Caco-2 (cell line): ENCODE data around the gene PNMA8A. TPM values are rescaled to one million over a fixed set of nuclear protein-coding genes. Genes with fewer than 3 reads are reported as not detected.

ENCODE experiments used
- BruUV-seq: library from RNA; stranded (reverse); fragments of 400-500 nt; replicated peaks from 2 replicates; lab custom pipeline; 2021; lab: Mats Ljungman, UMichigan
- CTCF ChIA-PET: fragments of 300-600 bp; sonication (Branson Sonifier 250); formaldehyde crosslinking; loops from one replicate; lab custom pipeline; 2022; ENCODE audit warnings: antibody characterized with exemption; lab: Charles Lee
- POLR2A ChIA-PET: fragments of 300-600 bp; sonication (Branson Sonifier 250); formaldehyde crosslinking; loops from one replicate; lab custom pipeline; 2022; ENCODE audit warnings: antibody characterized with exemption; lab: Charles Lee
- DNase-seq, 2 experiments: peaks; one replicate each; pipeline versions ENCODE4 v3.0.0 to v3.0.0-alpha.2; 2020 to 2022
- H3K27me3 ChIP-seq: replicated peaks from 2 replicates; pipeline ENCODE4 v1.6.0; 2011; ENCODE audit warnings: low read length; ENCODE audit not compliant: control insufficient read depth, insufficient read depth
- H3K36me3 ChIP-seq: 2 replicates; pipeline ENCODE4 v1.5.1; 2011; ENCODE audit warnings: low read length; ENCODE audit not compliant: control insufficient read depth, insufficient read depth
- H3K4me1 ChIP-seq: fragments of 250-450 bp; sonication (Bioruptor Pico); 2 replicates; pipeline ENCODE4 v1.5.1; 2020; ENCODE audit warnings: mild to moderate bottlenecking
- H3K4me3 ChIP-seq: 2 replicates; pipeline ENCODE4 v1.5.1; 2011; ENCODE audit warnings: low read depth, mild to moderate bottlenecking, control low read depth, low read length
- H3K9me3 ChIP-seq: fragments of 250-450 bp; sonication (Bioruptor Pico); 2 replicates; pipeline ENCODE4 v1.5.1; 2020; ENCODE audit warnings: mild to moderate bottlenecking, moderate library complexity
- H3K27ac Mint-ChIP-seq: one replicate; pipeline ENCODE4 v1.8.0; 2022; ENCODE audit warnings: mixed read lengths; ENCODE audit not compliant: unreplicated experiment
- H3K27me3 Mint-ChIP-seq: one replicate; pipeline ENCODE4 v1.8.0; 2022; ENCODE audit warnings: mixed read lengths; ENCODE audit not compliant: insufficient read depth, unreplicated experiment
- H3K36me3 Mint-ChIP-seq: one replicate; pipeline ENCODE4 v1.8.0; 2022; ENCODE audit warnings: mild to moderate bottlenecking, mixed read lengths; ENCODE audit not compliant: insufficient read depth, unreplicated experiment
- H3K4me1 Mint-ChIP-seq: one replicate; pipeline ENCODE4 v1.8.0; 2022; ENCODE audit warnings: low read depth, mixed read lengths; ENCODE audit not compliant: unreplicated experiment
- H3K4me3 Mint-ChIP-seq: one replicate; pipeline ENCODE4 v1.8.0; 2022; ENCODE audit warnings: mild to moderate bottlenecking, moderate library complexity, mixed read lengths; ENCODE audit not compliant: unreplicated experiment
- H3K9me3 Mint-ChIP-seq: one replicate; pipeline ENCODE4 v1.8.0; 2022; ENCODE audit warnings: mixed read lengths; ENCODE audit not compliant: unreplicated experiment
- intact Hi-C: fragments of 100-400 bp; cut with micrococcal nuclease; formaldehyde crosslinking; loops from one replicate; pipeline ENCODE4 v1.10.0; 2022; ENCODE audit not compliant: unreplicated experiment
- total RNA-seq: library from RNA; stranded (reverse); gene quantifications from 2 replicates; pipeline ENCODE4 v1.2.3, GENCODE V29; 2022
- TF ChIP-seq, protein P1 (sequence below), 2 experiments: fragments of 200-600 bp in 1 of 2; IDR thresholded peaks; 1 replicate in 1 of 2; 2 replicates in 1 of 2; pipeline versions ENCODE4 v1.5.1 to v1.8.0; 2011 to 2022; ENCODE audit warnings: antibody characterized with exemption in 1 of 2, control low read depth in 1 of 2, inconsistent platforms in 1 of 2, low read depth in 1 of 2, low read length in 1 of 2, mild to moderate bottlenecking in 1 of 2, moderate library complexity in 1 of 2; ENCODE audit not compliant: insufficient read depth in 1 of 2, severe bottlenecking in 1 of 2, unreplicated experiment in 1 of 2

PNMA8A gene
- total RNA-seq, 1 experiment from 2014 or later = not detected

DNA sequence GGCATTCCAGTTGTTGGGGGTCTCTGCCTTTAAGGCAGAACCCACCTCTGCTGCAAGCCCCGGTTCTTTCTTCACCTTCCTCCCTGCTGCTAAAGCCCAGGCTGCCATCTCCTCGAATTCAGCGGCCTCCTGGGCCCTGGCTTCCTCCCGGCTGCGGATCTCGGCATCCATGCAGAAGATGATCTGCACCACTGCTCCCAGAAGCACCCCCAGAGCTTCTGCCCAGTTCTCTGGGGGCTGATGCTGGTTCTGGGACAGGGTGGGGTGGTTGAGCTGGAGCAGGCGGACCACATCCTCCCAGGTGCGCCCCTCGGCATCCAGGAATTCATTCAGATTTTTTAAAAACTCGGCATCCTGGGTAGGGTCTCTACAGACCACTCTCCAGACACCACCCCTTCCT is 987 bp downstream of the PNMA8A start:
- H3K4me3 ChIP-seq = no peak overlapping the region
- H3K36me3 ChIP-seq = no peaks in the 10 kb centered on the region
- H3K4me1 ChIP-seq = no peaks in the 10 kb centered on the region
- TF ChIP-seq, protein P1, sequence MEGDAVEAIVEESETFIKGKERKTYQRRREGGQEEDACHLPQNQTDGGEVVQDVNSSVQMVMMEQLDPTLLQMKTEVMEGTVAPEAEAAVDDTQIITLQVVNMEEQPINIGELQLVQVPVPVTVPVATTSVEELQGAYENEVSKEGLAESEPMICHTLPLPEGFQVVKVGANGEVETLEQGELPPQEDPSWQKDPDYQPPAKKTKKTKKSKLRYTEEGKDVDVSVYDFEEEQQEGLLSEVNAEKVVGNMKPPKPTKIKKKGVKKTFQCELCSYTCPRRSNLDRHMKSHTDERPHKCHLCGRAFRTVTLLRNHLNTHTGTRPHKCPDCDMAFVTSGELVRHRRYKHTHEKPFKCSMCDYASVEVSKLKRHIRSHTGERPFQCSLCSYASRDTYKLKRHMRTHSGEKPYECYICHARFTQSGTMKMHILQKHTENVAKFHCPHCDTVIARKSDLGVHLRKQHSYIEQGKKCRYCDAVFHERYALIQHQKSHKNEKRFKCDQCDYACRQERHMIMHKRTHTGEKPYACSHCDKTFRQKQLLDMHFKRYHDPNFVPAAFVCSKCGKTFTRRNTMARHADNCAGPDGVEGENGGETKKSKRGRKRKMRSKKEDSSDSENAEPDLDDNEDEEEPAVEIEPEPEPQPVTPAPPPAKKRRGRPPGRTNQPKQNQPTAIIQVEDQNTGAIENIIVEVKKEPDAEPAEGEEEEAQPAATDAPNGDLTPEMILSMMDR (IDR thresholded peaks at IDR 0.05; ENCODE audit: insufficient read depth in 1 of 2, low read depth in 1 of 2, low read length in 1 of 2, severe bottlenecking in 1 of 2, unreplicated experiment in 1 of 2) = no peak
- Mint-ChIP-seq H3K27me3 (no peaks in the 10 kb centered on the region), H3K9me3 (peaks cover 6% of the 10 kb centered on the region), H3K36me3 (peaks cover 11% of the 10 kb centered on the region), H3K27ac (no peak overlapping the region), H3K4me3 (no peak overlapping the region), H3K4me1 (no peaks in the 10 kb centered on the region)
- no peaks in the 10 kb centered on the region for H3K27me3 ChIP-seq
- no peaks in the 10 kb centered on the region for H3K9me3 ChIP-seq
- intact Hi-C loops = no loop called here
- ChIA-PET POLR2A (no interaction called here), CTCF (interaction anchor here (0.6 kb wide), 1 partner anchor 61 kb away, joined by 5 read pairs; no protein-coding TSS in a partner anchor)
- no peak for DNase-seq
- no TSS peak for BruUV-seq

DNA sequence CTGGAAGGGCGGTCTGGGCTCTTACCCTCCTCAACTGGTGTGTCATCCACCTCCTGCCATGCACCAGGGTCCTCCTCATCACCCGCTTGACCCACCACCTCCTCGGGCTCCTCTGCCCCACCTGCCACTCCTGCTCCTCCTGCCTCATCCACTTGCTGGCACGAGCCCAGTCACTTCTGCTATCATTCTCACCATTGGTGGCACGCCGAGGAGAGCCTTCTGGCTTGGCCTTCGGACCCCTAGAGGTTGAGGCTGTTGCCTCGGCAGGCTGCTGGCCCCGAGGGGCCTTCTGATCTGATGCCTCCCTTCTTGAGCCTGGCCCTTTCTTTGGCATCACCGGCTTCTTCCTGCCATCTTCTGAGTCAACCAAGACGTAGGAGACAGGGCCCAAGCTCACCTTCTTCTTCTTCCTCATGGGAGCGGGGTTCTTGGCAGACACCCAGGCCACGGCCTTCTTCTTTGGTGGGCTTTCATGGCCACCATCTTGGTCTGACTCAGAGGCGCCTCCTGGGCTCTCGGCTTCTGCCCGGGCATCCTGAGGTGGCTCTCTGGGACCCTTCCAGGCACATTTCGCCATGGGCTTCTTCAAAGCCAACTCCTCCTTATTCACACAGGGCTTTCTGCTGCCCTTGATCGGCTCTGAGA is 1.7 kb downstream of the PNMA8A start:
- Mint-ChIP-seq H3K36me3 (peaks cover 11% of the 10 kb centered on the region), H3K27me3 (no peaks in the 10 kb centered on the region), H3K9me3 (peaks cover 6% of the 10 kb centered on the region), H3K27ac (no peak overlapping the region), H3K4me1 (no peaks in the 10 kb centered on the region), H3K4me3 (no peak overlapping the region)
- H3K9me3 ChIP-seq = no peaks in the 10 kb centered on the region
- DNase-seq = no peak
- H3K4me1 ChIP-seq = no peaks in the 10 kb centered on the region
- no peaks in the 10 kb centered on the region for H3K36me3 ChIP-seq
- BruUV-seq = no TSS peak
- POLR2A ChIA-PET = no interaction called here
- TF ChIP-seq, protein P1 (IDR thresholded peaks at IDR 0.05; ENCODE audit: insufficient read depth in 1 of 2, low read depth in 1 of 2, low read length in 1 of 2, severe bottlenecking in 1 of 2, unreplicated experiment in 1 of 2) = no peak
- H3K27me3 ChIP-seq = no peaks in the 10 kb centered on the region
- intact Hi-C loops = no loop called here
- CTCF ChIA-PET = no interaction called here
- H3K4me3 ChIP-seq = no peak overlapping the region

DNA sequence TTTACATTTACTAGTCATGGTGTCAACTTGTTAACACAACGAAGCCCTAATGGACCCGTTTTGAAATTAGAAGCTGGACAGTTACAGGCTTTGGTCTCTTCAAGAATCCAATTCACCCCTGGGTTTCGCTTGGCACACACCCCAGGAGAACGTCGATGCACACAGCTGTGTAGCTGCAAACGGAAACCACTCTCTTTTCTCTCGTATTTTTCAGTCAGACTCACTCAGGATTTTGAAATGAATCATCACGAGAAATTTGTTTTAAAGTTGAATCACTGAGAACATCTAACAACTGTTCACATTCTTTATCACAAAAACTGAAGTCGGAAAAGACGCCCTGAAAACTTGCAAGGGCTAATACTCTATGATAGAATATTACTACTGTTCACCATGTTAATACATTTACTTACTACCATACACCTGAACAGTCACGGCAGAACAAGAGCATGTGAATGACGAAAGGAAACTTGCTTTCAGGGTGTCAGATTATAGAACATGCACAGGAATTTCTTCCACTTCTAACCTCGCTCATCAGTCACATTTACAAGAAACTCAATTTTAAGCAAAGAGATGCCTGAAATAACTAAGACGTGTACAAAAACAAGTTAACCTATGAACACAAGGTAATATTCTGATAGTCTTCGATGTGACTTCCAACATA is 4.7 kb downstream of the PNMA8A start:
- no TSS peak for BruUV-seq
- POLR2A ChIA-PET = no interaction called here
- H3K36me3 Mint-ChIP-seq = peaks cover 6% of the 10 kb centered on the region

More for the DNA sequence above, 4.7 kb downstream of the PNMA8A start:
- Mint-ChIP-seq H3K4me3 (no peak overlapping the region), H3K27ac (no peak overlapping the region), H3K4me1 (no peaks in the 10 kb centered on the region), H3K27me3 (no peaks in the 10 kb centered on the region), H3K9me3 (peaks cover 6% of the 10 kb centered on the region)
- H3K36me3 ChIP-seq = no peaks in the 10 kb centered on the region
- no peak overlapping the region for H3K4me3 ChIP-seq
- TF ChIP-seq, protein P1 (IDR thresholded peaks at IDR 0.05; ENCODE audit: insufficient read depth in 1 of 2, low read depth in 1 of 2, low read length in 1 of 2, severe bottlenecking in 1 of 2, unreplicated experiment in 1 of 2) = no peak
- intact Hi-C loops = no loop called here
- H3K4me1 ChIP-seq = no peaks in the 10 kb centered on the region
- no peaks in the 10 kb centered on the region for H3K9me3 ChIP-seq
- H3K27me3 ChIP-seq = no peaks in the 10 kb centered on the region
- DNase-seq = no peak
- CTCF ChIA-PET = interaction anchor here (0.5 kb wide), 1 partner anchor 62 kb away, joined by 3 read pairs; no protein-coding TSS in a partner anchor
